Measurements from ENCODE around the gene SPDEF. TPM values are rescaled to one million over a fixed set of nuclear protein-coding genes. Genes with fewer than 3 reads are reported as not detected.

The SPDEF gene
- total and polyA plus RNA-seq, 2 of the 13 experiments (the other 11 are each of a cell fraction or from before 2014, with no cell fraction given), result not detected

GRCh38 chr6:34597605-34598353 is 41.6 kb upstream of the SPDEF start (continued):
- no peak for TF ChIP-seq ZBTB40 (IDR thresholded peaks at IDR 0.05)
- TF ChIP-seq ZBTB40 (CRISPR knock-in tag; IDR thresholded peaks at IDR 0.05), result no peak
- no peak for TF ChIP-seq TBP (CRISPR knock-in tag; IDR thresholded peaks at IDR 0.05)
- TF ChIP-seq ZNF121 (CRISPR knock-in tag; IDR thresholded peaks at IDR 0.05), result no peak
- TF ChIP-seq ZNF746 (CRISPR knock-in tag; IDR thresholded peaks at IDR 0.05), result no peak
- TF ChIP-seq MBNL3 (CRISPR knock-in tag; conservative IDR thresholded peaks at IDR 0.05), result no peak
- no peak for TF ChIP-seq MIER2 (CRISPR knock-in tag; IDR thresholded peaks at IDR 0.05)
- TF ChIP-seq, protein P1, sequence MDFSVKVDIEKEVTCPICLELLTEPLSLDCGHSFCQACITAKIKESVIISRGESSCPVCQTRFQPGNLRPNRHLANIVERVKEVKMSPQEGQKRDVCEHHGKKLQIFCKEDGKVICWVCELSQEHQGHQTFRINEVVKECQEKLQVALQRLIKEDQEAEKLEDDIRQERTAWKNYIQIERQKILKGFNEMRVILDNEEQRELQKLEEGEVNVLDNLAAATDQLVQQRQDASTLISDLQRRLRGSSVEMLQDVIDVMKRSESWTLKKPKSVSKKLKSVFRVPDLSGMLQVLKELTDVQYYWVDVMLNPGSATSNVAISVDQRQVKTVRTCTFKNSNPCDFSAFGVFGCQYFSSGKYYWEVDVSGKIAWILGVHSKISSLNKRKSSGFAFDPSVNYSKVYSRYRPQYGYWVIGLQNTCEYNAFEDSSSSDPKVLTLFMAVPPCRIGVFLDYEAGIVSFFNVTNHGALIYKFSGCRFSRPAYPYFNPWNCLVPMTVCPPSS (IDR thresholded peaks at IDR 0.05), result no peak
- TF ChIP-seq JARID2 (CRISPR knock-in tag; IDR thresholded peaks at IDR 0.05; ENCODE audit: insufficient replicate concordance), result no peak
- TF ChIP-seq ZKSCAN8 (CRISPR knock-in tag; IDR thresholded peaks at IDR 0.05; ENCODE audit: borderline replicate concordance), result no peak
- no peak for TF ChIP-seq ZNF274 (CRISPR knock-in tag; IDR thresholded peaks at IDR 0.05)
- TF ChIP-seq ZNF598 (CRISPR knock-in tag; IDR thresholded peaks at IDR 0.05; ENCODE audit: borderline replicate concordance), result no peak
- TF ChIP-seq SNRNP70 (IDR thresholded peaks at IDR 0.05; ENCODE audit: low read depth, low read length), result no peak
- no peak for TF ChIP-seq HDAC6 (IDR thresholded peaks at IDR 0.05; ENCODE audit: low read depth, low read length)
- TF ChIP-seq ZNF136 (CRISPR knock-in tag; IDR thresholded peaks at IDR 0.05; ENCODE audit: low read depth), result no peak
- TF ChIP-seq XRCC5 (optimal IDR thresholded peaks at IDR 0.05; ENCODE audit: low read length), result no peak
- TF ChIP-seq, protein P2, sequence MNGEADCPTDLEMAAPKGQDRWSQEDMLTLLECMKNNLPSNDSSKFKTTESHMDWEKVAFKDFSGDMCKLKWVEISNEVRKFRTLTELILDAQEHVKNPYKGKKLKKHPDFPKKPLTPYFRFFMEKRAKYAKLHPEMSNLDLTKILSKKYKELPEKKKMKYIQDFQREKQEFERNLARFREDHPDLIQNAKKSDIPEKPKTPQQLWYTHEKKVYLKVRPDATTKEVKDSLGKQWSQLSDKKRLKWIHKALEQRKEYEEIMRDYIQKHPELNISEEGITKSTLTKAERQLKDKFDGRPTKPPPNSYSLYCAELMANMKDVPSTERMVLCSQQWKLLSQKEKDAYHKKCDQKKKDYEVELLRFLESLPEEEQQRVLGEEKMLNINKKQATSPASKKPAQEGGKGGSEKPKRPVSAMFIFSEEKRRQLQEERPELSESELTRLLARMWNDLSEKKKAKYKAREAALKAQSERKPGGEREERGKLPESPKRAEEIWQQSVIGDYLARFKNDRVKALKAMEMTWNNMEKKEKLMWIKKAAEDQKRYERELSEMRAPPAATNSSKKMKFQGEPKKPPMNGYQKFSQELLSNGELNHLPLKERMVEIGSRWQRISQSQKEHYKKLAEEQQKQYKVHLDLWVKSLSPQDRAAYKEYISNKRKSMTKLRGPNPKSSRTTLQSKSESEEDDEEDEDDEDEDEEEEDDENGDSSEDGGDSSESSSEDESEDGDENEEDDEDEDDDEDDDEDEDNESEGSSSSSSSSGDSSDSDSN (CRISPR knock-in tag; IDR thresholded peaks at IDR 0.05), result no peak
- no peak for TF ChIP-seq ZNF720 (CRISPR knock-in tag; IDR thresholded peaks at IDR 0.05)

Measured in HepG2 (cell line).